GM19452 (cell line): ENCODE data around the gene ZNF507.

Source experiments
- ATAC-seq: cut with Tn5 transposase; IDR thresholded peaks from one replicate; pipeline ENCODE4 v1.9.1; 2021; ENCODE audit not compliant: unreplicated experiment

The ZNF507 gene

GRCh38 chr19:32345261-32346207 is at the start of gene ZNF507:
Gene ZNF507 (plus strand): TSS chr19:32345610. CDS start chr19:32352831, 7,221 bp downstream.
- ATAC-seq = peak; percentile 86

DNA sequence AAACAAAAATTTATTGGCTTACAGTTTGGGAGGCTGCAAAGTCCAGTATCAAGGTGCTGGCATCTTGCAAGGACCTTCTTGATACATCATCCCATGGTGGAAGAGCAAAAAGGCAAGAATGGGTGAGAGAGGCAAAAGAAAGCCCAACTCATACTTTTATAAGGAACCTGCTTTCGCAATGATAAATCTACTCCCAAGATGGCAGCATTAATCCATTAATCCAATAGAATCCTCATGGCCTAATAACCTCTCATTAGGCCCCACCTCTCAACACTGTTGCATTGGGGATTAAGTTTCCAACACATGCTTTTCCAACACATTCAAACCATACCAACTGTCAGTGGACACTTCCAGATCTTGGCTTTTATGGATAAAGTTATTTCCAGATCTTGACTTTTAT is 48.7 kb upstream of the ZNF507 start:
- no peak for ATAC-seq

DNA sequence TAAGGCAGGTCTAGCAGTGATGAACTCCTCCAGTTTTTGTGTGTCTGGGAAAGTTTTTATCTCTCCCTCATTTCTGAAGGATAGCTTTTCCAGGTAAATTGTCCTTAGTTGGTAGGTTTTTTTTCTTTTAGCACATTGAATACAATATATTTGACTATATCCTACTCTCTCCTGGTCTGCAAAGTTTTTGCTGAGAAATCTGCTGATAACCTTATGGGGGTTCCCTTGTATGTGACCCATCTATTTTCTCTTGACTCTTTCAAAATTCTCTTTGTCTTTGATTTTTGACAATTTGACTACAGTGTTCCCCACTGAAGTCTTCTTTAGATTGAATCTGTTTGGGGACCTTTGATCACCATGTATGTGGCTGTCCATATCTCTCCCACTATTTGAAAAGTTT is 42.6 kb upstream of the ZNF507 start:
- no peak for ATAC-seq

GRCh38 chr19:32303193-32303592 is 42.2 kb upstream of the ZNF507 start:
- no peak for ATAC-seq

- ATAC-seq = no peak
These were observed 37.8 kb upstream of the ZNF507 start for GRCh38 chr19:32307591-32307990.

GRCh38 chr19:32308431-32309077 is 36.9 kb upstream of the ZNF507 start:
- ATAC-seq = no peak

- no peak for ATAC-seq
These were observed 35.6 kb upstream of the ZNF507 start for GRCh38 chr19:32309711-32310390.

- ATAC-seq = no peak
These were observed 34.0 kb upstream of the ZNF507 start for GRCh38 chr19:32311371-32311770.

GRCh38 chr19:32313569-32314265 is 31.7 kb upstream of the ZNF507 start:
- ATAC-seq = no peak

DNA sequence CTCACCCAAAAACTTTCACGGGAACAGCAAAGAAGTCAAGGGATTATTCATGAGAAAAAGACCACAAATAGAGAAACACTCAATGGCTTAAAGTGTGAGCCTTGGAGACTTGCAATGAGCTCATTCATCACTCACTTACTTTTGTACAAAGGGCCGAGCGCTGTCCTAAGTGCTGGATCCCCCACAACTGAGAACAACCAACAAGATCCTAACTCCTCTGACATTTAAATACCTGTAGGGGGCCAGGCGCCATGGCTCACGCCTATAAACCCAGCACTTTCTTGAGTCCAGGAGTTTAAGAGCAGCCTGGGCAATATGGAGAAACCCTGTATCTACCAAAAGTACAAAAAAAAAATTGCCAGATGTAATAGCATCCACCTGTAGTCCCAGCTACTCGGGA is 29.4 kb upstream of the ZNF507 start:
- no peak for ATAC-seq

GRCh38 chr19:32317086-32317485 is 28.3 kb upstream of the ZNF507 start:
- no peak for ATAC-seq

DNA sequence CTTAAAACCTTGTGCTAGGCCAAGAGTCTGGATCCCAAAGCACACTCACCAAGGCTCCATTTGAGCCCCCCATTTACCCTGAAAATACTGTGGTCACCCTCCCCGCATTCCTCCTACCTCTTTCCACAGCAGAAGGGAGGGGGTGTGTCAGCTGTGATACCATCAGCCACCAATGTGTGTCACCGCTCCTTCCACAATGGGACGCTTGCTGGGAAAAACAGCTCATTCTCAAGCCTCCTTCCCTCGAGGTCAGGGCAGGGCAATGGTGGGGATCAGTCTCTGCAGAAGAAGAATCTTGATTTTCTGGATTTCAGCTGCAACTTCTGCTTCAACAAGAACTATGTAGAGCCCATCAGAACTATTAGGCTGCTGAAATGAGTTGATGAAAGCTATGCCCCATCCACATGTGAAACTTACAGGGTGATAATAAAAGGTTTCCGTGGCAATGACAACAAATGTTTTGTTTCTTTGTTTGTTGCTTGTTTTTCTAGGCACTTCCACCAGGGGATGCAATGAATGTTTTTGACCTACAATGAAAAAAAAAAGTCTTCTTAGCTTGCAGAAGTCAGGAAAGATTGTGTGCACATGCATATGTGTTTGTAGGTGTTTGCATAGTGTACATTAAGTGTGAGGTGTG is 26.4 kb upstream of the ZNF507 start:
- no peak for ATAC-seq

GRCh38 chr19:32322541-32322940 is 22.9 kb upstream of the ZNF507 start:
- no peak for ATAC-seq

- no peak for ATAC-seq
These were observed 20.7 kb upstream of the ZNF507 start for GRCh38 chr19:32324631-32325285.

GRCh38 chr19:32330213-32330857 is 15.1 kb upstream of the ZNF507 start:
- no peak for ATAC-seq

DNA sequence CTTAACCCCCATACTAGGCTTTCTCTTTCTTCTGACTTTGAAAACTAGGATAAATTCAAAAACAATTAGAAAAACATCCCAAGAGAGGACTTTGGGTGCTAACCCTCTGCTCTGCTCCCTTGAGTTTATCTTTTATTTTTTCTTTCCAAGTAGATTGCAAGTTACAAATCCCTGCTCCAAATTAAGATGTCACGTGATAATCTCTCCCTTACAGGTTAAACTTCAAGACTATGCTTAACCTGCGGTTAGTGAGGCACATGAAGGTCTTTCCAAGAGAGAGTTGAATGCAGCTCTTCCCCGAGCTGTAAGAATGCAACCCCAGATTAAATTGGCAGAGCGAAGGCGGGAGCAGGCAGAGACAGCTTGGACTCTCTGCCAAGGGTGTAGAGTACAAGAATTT is 12.2 kb upstream of the ZNF507 start:
- ATAC-seq = no peak

DNA sequence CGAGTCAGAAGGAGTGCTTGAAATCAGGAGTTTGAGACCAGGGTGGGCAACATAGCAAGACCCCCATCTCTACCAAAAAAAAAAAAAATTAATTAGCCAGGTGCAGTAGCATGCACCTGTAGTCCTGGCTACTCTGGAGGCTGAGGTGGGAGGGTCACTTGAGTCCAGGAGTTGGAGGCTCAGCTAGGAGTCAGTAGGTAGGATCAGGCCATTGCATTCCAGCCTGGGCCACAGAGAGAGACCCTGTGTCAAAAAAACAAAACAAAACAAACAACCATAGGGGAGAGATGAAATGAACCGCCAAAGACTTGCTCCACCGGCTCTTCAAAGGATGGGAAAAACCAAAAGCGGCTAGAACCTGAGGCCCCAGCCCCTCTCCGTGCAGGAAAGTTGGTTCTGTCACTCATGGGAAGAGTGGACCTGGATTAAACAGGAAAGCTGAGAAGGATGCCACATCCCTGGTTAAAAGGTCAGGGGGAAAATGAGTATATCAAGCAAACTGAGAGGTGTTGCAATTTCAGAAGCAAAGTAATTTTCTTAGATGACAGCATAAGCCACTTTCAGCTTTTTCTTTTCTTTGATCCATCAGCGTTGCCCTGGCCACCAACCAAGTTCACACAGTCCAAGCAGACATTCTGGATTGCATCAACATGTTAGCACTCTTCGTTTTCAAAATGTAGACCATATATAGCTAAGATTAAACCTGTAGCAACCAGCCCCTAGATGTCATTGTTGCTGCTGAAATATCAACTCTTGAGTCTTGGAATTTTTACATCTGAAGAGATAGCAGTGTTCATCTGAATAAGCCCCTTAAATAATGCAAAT is 8.9 kb upstream of the ZNF507 start:
- no peak for ATAC-seq

- ATAC-seq = no peak
These were observed 8.2 kb upstream of the ZNF507 start for GRCh38 chr19:32337084-32337808.
